Muscle layer of colon (tissue), 2 donors: ENCODE measurements around the gene CYFIP1.
A peak's percentile ranks its signal among the peaks of the same experiment; 100 is the strongest.

Source experiments
- H3K27ac ChIP-seq: one replicate; pipeline ENCODE4 v1.7.0; 2013; ENCODE audit warnings: low read depth, mild to moderate bottlenecking, low read length, moderate library complexity
- H3K27me3 ChIP-seq, 2 donors: one replicate each; pipeline ENCODE4 v1.7.0; 2013; ENCODE audit warnings: low read length in 2 of 2, mild to moderate bottlenecking in 2 of 2; ENCODE audit not compliant: insufficient read depth in 2 of 2, control insufficient read depth in 1 of 2
- H3K36me3 ChIP-seq: one replicate; pipeline ENCODE4 v1.7.0; 2013; ENCODE audit warnings: mild to moderate bottlenecking, low read length; ENCODE audit not compliant: insufficient read depth
- H3K4me1 ChIP-seq: one replicate; pipeline ENCODE4 v1.7.0; 2013; ENCODE audit warnings: mild to moderate bottlenecking, low read length; ENCODE audit not compliant: insufficient read depth
- H3K4me3 ChIP-seq, 2 donors: one replicate each; pipeline ENCODE4 v1.7.0; 2013; ENCODE audit warnings: low read length in 2 of 2, low read depth in 1 of 2, mild to moderate bottlenecking in 1 of 2, moderate library complexity in 1 of 2
- H3K9ac ChIP-seq: one replicate; pipeline ENCODE4 v1.7.0; 2013; ENCODE audit warnings: low read length
- H3K9me3 ChIP-seq: one replicate; pipeline ENCODE4 v1.7.0; 2013; ENCODE audit warnings: mild to moderate bottlenecking, low read length
- donor health status: abdominal sarcoma.
- donor health status: Adenocarcinoma of cecum.

Gene CYFIP1

GRCh38 chr15:22966321-22967083, 13.7 kb downstream of the CYFIP1 start:
- Histone ChIP-seq H3K27ac (no peak overlapping the region), H3K9ac (no peak overlapping the region), H3K36me3 (peaks cover 3% of the 10 kb centered on the region), H3K4me1 (peaks cover 13% of the 10 kb centered on the region), H3K4me3 (no peak overlapping the region), H3K9me3 (no peaks in the 10 kb centered on the region), H3K27me3 (no peaks in the 10 kb centered on the region)

- peak overlapping the region; percentile 56 for H3K27ac ChIP-seq
- no peak overlapping the region for H3K4me3 ChIP-seq
- peaks cover 23% of the 10 kb centered on the region for H3K4me1 ChIP-seq
- H3K36me3 ChIP-seq = peaks cover 3% of the 10 kb centered on the region
- no peaks in the 10 kb centered on the region for H3K27me3 ChIP-seq
- no peak overlapping the region for H3K9ac ChIP-seq
- H3K9me3 ChIP-seq = no peaks in the 10 kb centered on the region
Observed at GRCh38 chr15:22963641-22964040, 16.5 kb downstream of the CYFIP1 start.

GRCh38 chr15:22962611-22963010, 17.6 kb downstream of the CYFIP1 start:
- Histone ChIP-seq H3K36me3 (peaks cover 3% of the 10 kb centered on the region), H3K9me3 (no peaks in the 10 kb centered on the region), H3K9ac (no peak overlapping the region), H3K27me3 (no peaks in the 10 kb centered on the region), H3K27ac (no peak overlapping the region), H3K4me1 (peaks cover 18% of the 10 kb centered on the region), H3K4me3 (no peak overlapping the region)

GRCh38 chr15:22961762-22962161, 18.4 kb downstream of the CYFIP1 start:
- peaks cover 19% of the 10 kb centered on the region for H3K4me1 ChIP-seq
- H3K36me3 ChIP-seq = peaks cover 3% of the 10 kb centered on the region
- no peaks in the 10 kb centered on the region for H3K27me3 ChIP-seq
- H3K4me3 ChIP-seq = no peak overlapping the region
- H3K9me3 ChIP-seq = no peaks in the 10 kb centered on the region
- H3K27ac ChIP-seq = no peak overlapping the region
- no peak overlapping the region for H3K9ac ChIP-seq

GRCh38 chr15:22960556-22960955, 19.6 kb downstream of the CYFIP1 start:
- H3K9ac ChIP-seq = no peak overlapping the region
- no peak overlapping the region for H3K27ac ChIP-seq
- H3K9me3 ChIP-seq = no peaks in the 10 kb centered on the region
- no peaks in the 10 kb centered on the region for H3K36me3 ChIP-seq
- H3K27me3 ChIP-seq = no peaks in the 10 kb centered on the region
- no peak overlapping the region for H3K4me3 ChIP-seq
- H3K4me1 ChIP-seq = peaks cover 31% of the 10 kb centered on the region

GRCh38 chr15:22960126-22960525, 20.0 kb downstream of the CYFIP1 start:
- no peaks in the 10 kb centered on the region for H3K9me3 ChIP-seq
- peaks cover 35% of the 10 kb centered on the region for H3K4me1 ChIP-seq
- no peak overlapping the region for H3K4me3 ChIP-seq
- no peaks in the 10 kb centered on the region for H3K27me3 ChIP-seq
- no peak overlapping the region for H3K27ac ChIP-seq
- no peak overlapping the region for H3K9ac ChIP-seq
- no peaks in the 10 kb centered on the region for H3K36me3 ChIP-seq

- no peaks in the 10 kb centered on the region for H3K27me3 ChIP-seq
- no peaks in the 10 kb centered on the region for H3K9me3 ChIP-seq
- no peak overlapping the region for H3K9ac ChIP-seq
- no peak overlapping the region for H3K27ac ChIP-seq
- peaks cover 36% of the 10 kb centered on the region for H3K4me1 ChIP-seq
- no peak overlapping the region for H3K4me3 ChIP-seq
- H3K36me3 ChIP-seq = no peaks in the 10 kb centered on the region
Observed at GRCh38 chr15:22959321-22960101, 20.7 kb downstream of the CYFIP1 start.

GRCh38 chr15:22958487-22959280, 21.5 kb downstream of the CYFIP1 start:
- Histone ChIP-seq H3K36me3 (no peaks in the 10 kb centered on the region), H3K27me3 (no peaks in the 10 kb centered on the region), H3K4me1 (peaks cover 36% of the 10 kb centered on the region), H3K4me3 (no peak overlapping the region), H3K9me3 (no peaks in the 10 kb centered on the region), H3K9ac (no peak overlapping the region), H3K27ac (no peak overlapping the region)

GRCh38 chr15:22956978-22957260, 23.2 kb downstream of the CYFIP1 start:
- Histone ChIP-seq H3K27ac (peak overlapping the region; percentile 25), H3K4me3 (no peak overlapping the region), H3K36me3 (no peaks in the 10 kb centered on the region), H3K4me1 (peaks cover 34% of the 10 kb centered on the region), H3K9me3 (no peaks in the 10 kb centered on the region), H3K27me3 (no peaks in the 10 kb centered on the region), H3K9ac (no peak overlapping the region)

GRCh38 chr15:22956257-22956977, 23.8 kb downstream of the CYFIP1 start:
- no peaks in the 10 kb centered on the region for H3K36me3 ChIP-seq
- H3K27ac ChIP-seq = peak overlapping the region; percentile 25
- H3K4me1 ChIP-seq = peaks cover 34% of the 10 kb centered on the region
- no peak overlapping the region for H3K4me3 ChIP-seq
- no peak overlapping the region for H3K9ac ChIP-seq
- no peaks in the 10 kb centered on the region for H3K9me3 ChIP-seq
- no peaks in the 10 kb centered on the region for H3K27me3 ChIP-seq

GRCh38 chr15:22955544-22956119, 24.5 kb downstream of the CYFIP1 start:
- H3K36me3 ChIP-seq = no peaks in the 10 kb centered on the region
- H3K9me3 ChIP-seq = no peaks in the 10 kb centered on the region
- no peak overlapping the region for H3K27ac ChIP-seq
- H3K4me1 ChIP-seq = peaks cover 33% of the 10 kb centered on the region
- no peak overlapping the region for H3K9ac ChIP-seq
- no peaks in the 10 kb centered on the region for H3K27me3 ChIP-seq
- no peak overlapping the region for H3K4me3 ChIP-seq
